ENCODE results near the gene GPATCH2. TPM values are rescaled to one million over a fixed set of nuclear protein-coding genes. Genes with fewer than 3 reads are reported as not detected.

GPATCH2 gene
- total and polyA plus RNA-seq, 2 donors (not counting 1 experiment from before 2014, with no cell fraction given), result 4.7 to 14.7 TPM

GRCh38 chr1:217425422-217425821, 205.5 kb downstream of the GPATCH2 start:
- no peaks in the 10 kb centered on the region for H3K9me3 ChIP-seq (ENCODE audit: control extremely low read depth in 1 of 3, control insufficient read depth in 2 of 3, insufficient read depth in 1 of 3, low read length in 2 of 3)
- no peaks in the 10 kb centered on the region for H3K4me1 Mint-ChIP-seq
- no peaks in the 10 kb centered on the region for H3K9me3 Mint-ChIP-seq (ENCODE audit: insufficient read depth)
- H2AFZ ChIP-seq (ENCODE audit: insufficient read depth, low read depth, low read length, poor library complexity, severe bottlenecking), result no peak overlapping the region
- H3K36me3 ChIP-seq (replicated peaks in 1 of 2; ENCODE audit: control extremely low read depth in 1 of 2, control insufficient read depth in 1 of 2, extremely low read depth in 1 of 2, insufficient read depth in 2 of 2, low read length in 1 of 2), result no peaks in the 10 kb centered on the region
- 96% methylated on average over 4 of the region's 5 CpGs for WGBS (ENCODE audit: insufficient coverage)
- H3K4me2 ChIP-seq (replicated peaks; ENCODE audit: low read depth, low read length, poor library complexity, severe bottlenecking), result no peak overlapping the region
- H3K27ac ChIP-seq (ENCODE audit: low read length in 2 of 2), result no peak overlapping the region
- intact Hi-C loops (cut with micrococcal nuclease), result no loop called here
- ChIA-PET POLR2A (no interaction called here), CTCF (no interaction called here)
- no peak overlapping the region for H3K4me3 Mint-ChIP-seq
- no peak overlapping the region for H3K4me3 ChIP-seq (ENCODE audit: control extremely low read depth in 1 of 5, extremely low read depth in 1 of 5, insufficient read depth in 1 of 5, low read depth in 2 of 5, low read length in 4 of 5)
- H4K20me1 ChIP-seq (ENCODE audit: control insufficient read depth, insufficient read depth, low read length, poor library complexity, severe bottlenecking), result no peaks in the 10 kb centered on the region
- ATAC-seq (ENCODE audit: low read depth) (no peak), DNase-seq (no peak)
- H3K9ac ChIP-seq (ENCODE audit: low read length), result no peak overlapping the region
- H3K4me1 ChIP-seq (ENCODE audit: control insufficient read depth in 2 of 2, insufficient read depth in 2 of 2, low read length in 2 of 2), result no peaks in the 10 kb centered on the region
- no peaks in the 10 kb centered on the region for H3K27me3 Mint-ChIP-seq
- no peaks in the 10 kb centered on the region for H3K27me3 ChIP-seq (replicated peaks in 1 of 4; ENCODE audit: control extremely low read depth in 1 of 4, control insufficient read depth in 3 of 4, insufficient read depth in 4 of 4, low read length in 3 of 4)
- no peak overlapping the region for H3K27ac Mint-ChIP-seq
- TF ChIP-seq CTCF (IDR thresholded peaks at IDR 0.05) (no peak), EZH2 (IDR thresholded peaks at IDR 0.05; ENCODE audit: borderline replicate concordance, insufficient read depth, low read depth, low read length, poor library complexity, severe bottlenecking) (no peak)
- H3K79me2 ChIP-seq (ENCODE audit: control insufficient read depth, insufficient read depth, low read length), result no peaks in the 10 kb centered on the region

- WGBS (ENCODE audit: insufficient coverage), result no CpG with 5 or more reads among the region's 2 CpGs
Measured at GRCh38 chr1:217419194-217419551, 211.7 kb downstream of the GPATCH2 start.

More at GRCh38 chr1:217419194-217419551, 211.7 kb downstream of the GPATCH2 start:
- no peak for ATAC-seq (ENCODE audit: low read depth)
- Mint-ChIP-seq H3K9me3 (ENCODE audit: insufficient read depth) (no peaks in the 10 kb centered on the region), H3K4me1 (no peaks in the 10 kb centered on the region), H3K27ac (no peak overlapping the region), H3K4me3 (no peak overlapping the region), H3K27me3 (peaks cover 10% of the 10 kb centered on the region)
- Histone ChIP-seq H3K79me2 (ENCODE audit: control insufficient read depth, insufficient read depth, low read length) (no peaks in the 10 kb centered on the region), H3K4me3 (ENCODE audit: control extremely low read depth in 1 of 5, extremely low read depth in 1 of 5, insufficient read depth in 1 of 5, low read depth in 2 of 5, low read length in 4 of 5) (no peak overlapping the region), H3K27me3 (replicated peaks in 1 of 4; ENCODE audit: control extremely low read depth in 1 of 4, control insufficient read depth in 3 of 4, insufficient read depth in 4 of 4, low read length in 3 of 4) (no peaks in the 10 kb centered on the region), H4K20me1 (ENCODE audit: control insufficient read depth, insufficient read depth, low read length, poor library complexity, severe bottlenecking) (no peaks in the 10 kb centered on the region), H3K9ac (ENCODE audit: low read length) (no peak overlapping the region), H3K4me1 (ENCODE audit: control insufficient read depth in 2 of 2, insufficient read depth in 2 of 2, low read length in 2 of 2) (no peaks in the 10 kb centered on the region), H3K4me2 (replicated peaks; ENCODE audit: low read depth, low read length, poor library complexity, severe bottlenecking) (no peak overlapping the region), H3K27ac (ENCODE audit: low read length in 2 of 2) (no peak overlapping the region), H2AFZ (ENCODE audit: insufficient read depth, low read depth, low read length, poor library complexity, severe bottlenecking) (no peak overlapping the region), H3K36me3 (replicated peaks in 1 of 2; ENCODE audit: control extremely low read depth in 1 of 2, control insufficient read depth in 1 of 2, extremely low read depth in 1 of 2, insufficient read depth in 2 of 2, low read length in 1 of 2) (no peaks in the 10 kb centered on the region), H3K9me3 (ENCODE audit: control extremely low read depth in 1 of 3, control insufficient read depth in 2 of 3, insufficient read depth in 1 of 3, low read length in 2 of 3) (no peaks in the 10 kb centered on the region)
- POLR2A ChIA-PET, result no interaction called here
- TF ChIP-seq CTCF (IDR thresholded peaks at IDR 0.05) (no peak), EZH2 (IDR thresholded peaks at IDR 0.05; ENCODE audit: borderline replicate concordance, insufficient read depth, low read depth, low read length, poor library complexity, severe bottlenecking) (no peak)
- CTCF ChIA-PET, result no interaction called here
- intact Hi-C loops (cut with micrococcal nuclease), result no loop called here
- DNase-seq, result no peak
